ENCODE data around the gene PTPN3. TPM values are rescaled to one million over a fixed set of nuclear protein-coding genes. Genes with fewer than 3 reads are reported as not detected.

PTPN3 gene
- total and polyA plus RNA-seq, 4 donors: 6.3 to 30.3 (median 23.5) TPM

GRCh38 chr9:109411798-109412352 is 86.2 kb downstream of the PTPN3 start:
- 70% methylated on average over 5 of the region's 5 CpGs for WGBS
- Histone ChIP-seq H3K4me3 (ENCODE audit: low read depth in 1 of 3, low read length in 3 of 3) (no peak overlapping the region), H3K36me3 (ENCODE audit: control insufficient read depth in 4 of 4, insufficient read depth in 3 of 4, low read depth in 1 of 4, low read length in 3 of 4) (peaks cover 16 to 46% (median 38%) of the 10 kb centered on the region in 4 donors), H3K27ac (ENCODE audit: low read depth in 1 of 2, low read length in 2 of 2) (no peak overlapping the region), H3K4me1 (ENCODE audit: control insufficient read depth in 4 of 4, insufficient read depth in 4 of 4, low read length in 3 of 4) (no peaks in the 10 kb centered on the region), H3K27me3 (ENCODE audit: control insufficient read depth in 4 of 4, insufficient read depth in 4 of 4, low read length in 3 of 4) (no peaks in the 10 kb centered on the region), H3K9ac (ENCODE audit: low read depth in 1 of 2, low read length in 2 of 2) (no peak overlapping the region), H3K9me3 (ENCODE audit: control insufficient read depth in 4 of 4, low read length in 3 of 4) (no peaks in the 10 kb centered on the region)
- no peak for DNase-seq (ENCODE audit: low spot score)
- TF ChIP-seq HNF4G (IDR thresholded peaks at IDR 0.05) (no peak), SP1 (IDR thresholded peaks at IDR 0.05) (no peak), RAD21 (IDR thresholded peaks at IDR 0.05) (peak; percentile 11 to 37), NR2F2 (IDR thresholded peaks at IDR 0.05) (no peak), HNF4A (conservative IDR thresholded peaks at IDR 0.05) (no peak), FOXA2 (IDR thresholded peaks at IDR 0.05) (no peak), GABPA (IDR thresholded peaks at IDR 0.05 in 1 of 2, conservative IDR thresholded peaks at IDR 0.05 in 1 of 2) (no peak)
- TF ChIP-seq, protein P1, sequence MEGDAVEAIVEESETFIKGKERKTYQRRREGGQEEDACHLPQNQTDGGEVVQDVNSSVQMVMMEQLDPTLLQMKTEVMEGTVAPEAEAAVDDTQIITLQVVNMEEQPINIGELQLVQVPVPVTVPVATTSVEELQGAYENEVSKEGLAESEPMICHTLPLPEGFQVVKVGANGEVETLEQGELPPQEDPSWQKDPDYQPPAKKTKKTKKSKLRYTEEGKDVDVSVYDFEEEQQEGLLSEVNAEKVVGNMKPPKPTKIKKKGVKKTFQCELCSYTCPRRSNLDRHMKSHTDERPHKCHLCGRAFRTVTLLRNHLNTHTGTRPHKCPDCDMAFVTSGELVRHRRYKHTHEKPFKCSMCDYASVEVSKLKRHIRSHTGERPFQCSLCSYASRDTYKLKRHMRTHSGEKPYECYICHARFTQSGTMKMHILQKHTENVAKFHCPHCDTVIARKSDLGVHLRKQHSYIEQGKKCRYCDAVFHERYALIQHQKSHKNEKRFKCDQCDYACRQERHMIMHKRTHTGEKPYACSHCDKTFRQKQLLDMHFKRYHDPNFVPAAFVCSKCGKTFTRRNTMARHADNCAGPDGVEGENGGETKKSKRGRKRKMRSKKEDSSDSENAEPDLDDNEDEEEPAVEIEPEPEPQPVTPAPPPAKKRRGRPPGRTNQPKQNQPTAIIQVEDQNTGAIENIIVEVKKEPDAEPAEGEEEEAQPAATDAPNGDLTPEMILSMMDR (IDR thresholded peaks at IDR 0.05; ENCODE audit: low read depth, low read length, missing input control): peak; percentile 32

DNA sequence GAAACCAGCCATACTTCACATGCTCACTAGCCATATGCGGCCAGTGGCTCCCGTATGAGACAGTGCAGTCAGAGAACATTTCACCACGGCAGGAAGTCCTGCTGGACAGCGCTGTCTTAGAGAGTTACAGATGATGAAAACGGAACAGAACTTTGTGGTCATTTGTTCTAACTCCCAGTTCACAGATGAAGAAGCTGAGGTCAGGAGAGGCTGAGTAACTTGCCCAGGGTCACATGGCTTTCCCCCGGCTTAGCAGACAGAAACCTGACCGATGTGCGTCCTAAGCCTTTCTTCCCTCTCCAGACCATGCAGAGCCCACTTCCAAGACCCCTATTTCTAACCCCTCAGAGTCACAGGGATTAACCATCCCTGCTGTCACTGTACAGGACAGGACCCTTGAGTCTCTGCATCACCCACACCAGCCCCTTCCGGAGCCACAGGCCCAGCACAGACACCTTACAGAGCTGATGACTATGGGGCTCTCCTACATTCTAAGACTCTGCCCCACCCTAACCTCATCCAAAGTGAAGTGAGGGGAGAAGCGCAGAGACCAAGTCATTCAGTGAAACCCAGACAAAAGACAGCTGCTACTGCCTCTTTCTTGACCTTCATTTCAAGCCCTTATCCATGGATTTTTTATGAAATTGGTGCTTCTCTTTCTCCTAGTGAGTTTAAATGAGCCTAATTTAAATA is 86.9 kb downstream of the PTPN3 start:
- no peak for DNase-seq (ENCODE audit: low spot score)
- Histone ChIP-seq H3K9ac (ENCODE audit: low read depth in 1 of 2, low read length in 2 of 2) (no peak overlapping the region), H3K36me3 (ENCODE audit: control insufficient read depth in 4 of 4, insufficient read depth in 3 of 4, low read depth in 1 of 4, low read length in 3 of 4) (peaks cover 19 to 51% (median 42%) of the 10 kb centered on the region in 4 donors), H3K27ac (ENCODE audit: low read depth in 1 of 2, low read length in 2 of 2) (no peak overlapping the region), H3K4me3 (ENCODE audit: low read depth in 1 of 3, low read length in 3 of 3) (no peak overlapping the region), H3K9me3 (ENCODE audit: control insufficient read depth in 4 of 4, low read length in 3 of 4) (no peaks in the 10 kb centered on the region), H3K4me1 (ENCODE audit: control insufficient read depth in 4 of 4, insufficient read depth in 4 of 4, low read length in 3 of 4) (no peaks in the 10 kb centered on the region), H3K27me3 (ENCODE audit: control insufficient read depth in 4 of 4, insufficient read depth in 4 of 4, low read length in 3 of 4) (no peaks in the 10 kb centered on the region)
- 88% methylated on average over 10 of the region's 10 CpGs for WGBS
- no peak for TF ChIP-seq YY1 (IDR thresholded peaks at IDR 0.05)
- TF ChIP-seq SP1 (IDR thresholded peaks at IDR 0.05): no peak
- TF ChIP-seq JUND (IDR thresholded peaks at IDR 0.05): no peak
- TF ChIP-seq, protein P1 (IDR thresholded peaks at IDR 0.05; ENCODE audit: low read depth, low read length, missing input control): no peak
- TF ChIP-seq ATF3 (IDR thresholded peaks at IDR 0.05): no peak
- no peak for TF ChIP-seq RXRA (IDR thresholded peaks at IDR 0.05)
- no peak for TF ChIP-seq HNF4G (IDR thresholded peaks at IDR 0.05)
